HEK293 (cell line): ENCODE data around the gene MED19.

Experiments
- ATF2 ChIP-seq: fragments of 450-650 bp; formaldehyde crosslinking; IDR thresholded peaks from 2 replicates; pipeline ENCODE4 v1.5.1; 2016; ENCODE audit warnings: missing biosample characterization, missing genetic modification characterization, low read depth
- EGR2 ChIP-seq: fragments of 450-650 bp; formaldehyde crosslinking; IDR thresholded peaks from 2 replicates; pipeline ENCODE4 v1.5.1; 2016; ENCODE audit warnings: low read depth, missing biosample characterization, missing genetic modification characterization
- GFI1B ChIP-seq: fragments of 450-650 bp; formaldehyde crosslinking; IDR thresholded peaks from 2 replicates; pipeline ENCODE4 v1.5.1; 2016; ENCODE audit warnings: missing biosample characterization, missing genetic modification characterization
- GLIS1 ChIP-seq: fragments of 450-650 bp; formaldehyde crosslinking; IDR thresholded peaks from 2 replicates; pipeline ENCODE4 v1.5.1; 2016; ENCODE audit warnings: missing biosample characterization, missing genetic modification characterization
- KLF16 ChIP-seq: fragments of 450-650 bp; formaldehyde crosslinking; IDR thresholded peaks from 2 replicates; pipeline ENCODE4 v1.5.1; 2017; ENCODE audit warnings: missing biosample characterization, missing genetic modification characterization
- REST ChIP-seq: fragments of 450-650 bp; formaldehyde crosslinking; IDR thresholded peaks from 2 replicates; pipeline ENCODE4 v1.5.1; 2016; ENCODE audit warnings: missing biosample characterization, missing genetic modification characterization
- SALL2 ChIP-seq: fragments of 450-650 bp; formaldehyde crosslinking; IDR thresholded peaks from 2 replicates; pipeline ENCODE4 v1.5.0; 2017; ENCODE audit warnings: missing biosample characterization, mild to moderate bottlenecking, missing genetic modification characterization, borderline replicate concordance
- SCRT1 ChIP-seq: fragments of 450-650 bp; formaldehyde crosslinking; IDR thresholded peaks from 2 replicates; pipeline ENCODE4 v1.5.1; 2016; ENCODE audit warnings: missing biosample characterization, missing genetic modification characterization, borderline replicate concordance
- SP3 ChIP-seq: fragments of 450-650 bp; formaldehyde crosslinking; IDR thresholded peaks from 2 replicates; pipeline ENCODE4 v1.5.1; 2016; ENCODE audit warnings: missing biosample characterization, missing genetic modification characterization
- ZBTB48 ChIP-seq: fragments of 450-650 bp; formaldehyde crosslinking; IDR thresholded peaks from 2 replicates; pipeline ENCODE4 v1.5.1; 2016; ENCODE audit warnings: missing biosample characterization, missing genetic modification characterization
- ZNF133 ChIP-seq: fragments of 450-650 bp; formaldehyde crosslinking; IDR thresholded peaks from 2 replicates; pipeline ENCODE4 v1.5.1; 2016; ENCODE audit warnings: missing biosample characterization, missing genetic modification characterization
- ZNF140 ChIP-seq: fragments of 450-650 bp; formaldehyde crosslinking; IDR thresholded peaks from 2 replicates; pipeline ENCODE4 v1.5.1; 2016; ENCODE audit warnings: missing biosample characterization, missing genetic modification characterization
- ZNF239 ChIP-seq: fragments of 450-650 bp; formaldehyde crosslinking; IDR thresholded peaks from 2 replicates; pipeline ENCODE4 v1.5.1; 2016; ENCODE audit warnings: missing biosample characterization, missing genetic modification characterization
- ZNF362 ChIP-seq: fragments of 450-650 bp; formaldehyde crosslinking; IDR thresholded peaks from 2 replicates; pipeline ENCODE4 v1.5.1; 2016; ENCODE audit warnings: missing biosample characterization, missing genetic modification characterization
- ZNF416 ChIP-seq: fragments of 450-650 bp; formaldehyde crosslinking; IDR thresholded peaks from 2 replicates; pipeline ENCODE4 v1.5.1; 2016; ENCODE audit warnings: missing biosample characterization, missing genetic modification characterization
- ZNF513 ChIP-seq: fragments of 450-650 bp; IDR thresholded peaks from 2 replicates; pipeline ENCODE4 v1.5.1; 2018; ENCODE audit warnings: missing biosample characterization, missing genetic modification characterization
- ZNF558 ChIP-seq: fragments of 450-650 bp; formaldehyde crosslinking; IDR thresholded peaks from 2 replicates; pipeline ENCODE4 v1.5.1; 2016; ENCODE audit warnings: missing biosample characterization, missing genetic modification characterization
- ZNF623 ChIP-seq: fragments of 450-650 bp; formaldehyde crosslinking; IDR thresholded peaks from 2 replicates; pipeline ENCODE4 v1.5.1; 2016; ENCODE audit warnings: missing biosample characterization, missing genetic modification characterization
- ZNF692 ChIP-seq: fragments of 450-650 bp; formaldehyde crosslinking; IDR thresholded peaks from 2 replicates; pipeline ENCODE4 v1.5.1; 2016; ENCODE audit warnings: missing biosample characterization, missing genetic modification characterization
- ZSCAN4 ChIP-seq: fragments of 450-650 bp; formaldehyde crosslinking; IDR thresholded peaks from 2 replicates; pipeline ENCODE4 v1.5.1; 2017; ENCODE audit warnings: missing biosample characterization, missing genetic modification characterization

Gene MED19

GRCh38 chr11:57667117-57667735 is 44.8 kb downstream of the MED19 start (continued):
- TF ChIP-seq ZNF362 (tag by site-specific recombination) (peak; percentile 98), ZNF623 (tag by site-specific recombination) (no peak), EGR2 (peak; percentile 12), ZNF558 (tag by site-specific recombination) (no peak), ZNF239 (tag by site-specific recombination) (no peak), ZSCAN4 (tag by site-specific recombination) (no peak), ATF2 (tag by site-specific recombination) (no peak), REST (tag by site-specific recombination) (no peak; the same call in 1 of the 2 replicates), SP3 (peak; percentile 54; the same call in 1 of the 2 replicates), GLIS1 (no peak), ZNF692 (tag by site-specific recombination) (0 out of 2 replicates have a peak, but pooled peaks have one; percentile 15), ZBTB48 (tag by site-specific recombination) (no peak), KLF16 (tag by site-specific recombination) (peak; percentile 63; the same call in 1 of the 2 replicates), ZNF133 (tag by site-specific recombination) (no peak), SALL2 (tag by site-specific recombination) (no peak), GFI1B (tag by site-specific recombination) (no peak), ZNF513 (tag by site-specific recombination) (peak; percentile 26; the same call in 1 of the 2 replicates), ZNF416 (tag by site-specific recombination) (no peak), SCRT1 (tag by site-specific recombination) (no peak), ZNF140 (tag by site-specific recombination) (no peak)
